Activated CD8-positive, alpha-beta memory T cell treated with anti-CD3 and anti-CD28 coated beads, Interleukin-2, amount 50 U/mL, for 4 hours (primary cell): ENCODE results near the gene STIM1.
"Not testable (repeated sequence)": the region's sequence is repeated elsewhere in the genome, so short reads cannot be mapped to it uniquely, and the experiment has no call there.

Source experiments
- DNase-seq: peaks from one replicate; pipeline ENCODE4 v3.0.0-alpha.2; 2020

The STIM1 gene

DNA sequence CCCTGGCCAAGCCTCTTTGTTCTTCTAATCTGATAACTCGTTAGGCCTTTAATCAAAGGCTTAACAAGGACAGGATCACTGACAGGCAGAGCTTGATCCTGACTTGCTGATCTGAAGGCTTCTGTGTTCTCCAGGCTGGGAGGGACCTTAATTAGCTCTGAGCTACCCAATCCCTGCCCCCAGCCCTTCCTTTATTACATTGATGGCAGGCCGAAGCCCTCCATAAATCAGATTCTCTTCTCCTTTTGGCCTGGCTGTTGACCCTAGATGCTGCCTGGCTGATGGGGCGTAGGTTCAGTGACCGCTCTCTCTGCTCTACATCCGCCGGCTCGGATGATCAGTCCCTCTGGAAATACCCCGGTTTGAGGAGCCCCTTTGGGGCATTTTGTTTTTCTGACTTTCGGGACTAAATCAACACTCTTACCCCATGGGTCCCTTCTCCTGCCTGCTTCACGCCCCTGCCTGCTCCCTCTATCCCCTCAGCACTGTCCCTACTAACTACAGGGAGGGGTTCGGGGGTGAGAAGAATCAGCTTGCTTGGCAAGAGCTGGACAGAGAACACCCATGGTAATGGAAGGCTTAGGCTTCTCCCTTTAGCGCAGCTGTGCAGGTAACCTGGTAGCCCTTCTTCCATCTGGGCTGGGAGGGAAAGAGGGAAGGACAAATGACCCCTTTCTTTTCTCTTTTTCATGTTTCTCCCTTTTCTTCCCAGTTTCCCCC is 229.1 kb downstream of the STIM1 start:
- DNase-seq = no peak

DNA sequence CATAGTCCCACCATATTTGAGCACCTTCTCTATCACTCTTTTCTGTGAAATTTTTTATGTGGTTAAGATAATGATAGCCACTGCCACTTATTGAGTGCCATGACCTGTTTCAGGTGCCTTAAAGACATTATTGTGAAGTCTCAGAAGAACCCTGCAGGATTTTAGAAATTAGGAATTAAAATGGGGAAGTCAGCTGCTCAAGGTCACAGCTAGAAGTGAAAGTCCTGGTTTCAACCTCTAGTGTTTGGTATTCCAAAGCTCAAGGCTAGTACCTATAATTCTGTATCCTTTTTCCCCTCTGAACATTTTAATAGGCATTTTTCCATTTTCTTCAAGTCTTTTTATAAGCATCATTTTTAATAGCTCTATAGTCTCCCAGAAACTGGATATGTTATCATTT is 230.1 kb downstream of the STIM1 start:
- DNase-seq = no peak

DNA sequence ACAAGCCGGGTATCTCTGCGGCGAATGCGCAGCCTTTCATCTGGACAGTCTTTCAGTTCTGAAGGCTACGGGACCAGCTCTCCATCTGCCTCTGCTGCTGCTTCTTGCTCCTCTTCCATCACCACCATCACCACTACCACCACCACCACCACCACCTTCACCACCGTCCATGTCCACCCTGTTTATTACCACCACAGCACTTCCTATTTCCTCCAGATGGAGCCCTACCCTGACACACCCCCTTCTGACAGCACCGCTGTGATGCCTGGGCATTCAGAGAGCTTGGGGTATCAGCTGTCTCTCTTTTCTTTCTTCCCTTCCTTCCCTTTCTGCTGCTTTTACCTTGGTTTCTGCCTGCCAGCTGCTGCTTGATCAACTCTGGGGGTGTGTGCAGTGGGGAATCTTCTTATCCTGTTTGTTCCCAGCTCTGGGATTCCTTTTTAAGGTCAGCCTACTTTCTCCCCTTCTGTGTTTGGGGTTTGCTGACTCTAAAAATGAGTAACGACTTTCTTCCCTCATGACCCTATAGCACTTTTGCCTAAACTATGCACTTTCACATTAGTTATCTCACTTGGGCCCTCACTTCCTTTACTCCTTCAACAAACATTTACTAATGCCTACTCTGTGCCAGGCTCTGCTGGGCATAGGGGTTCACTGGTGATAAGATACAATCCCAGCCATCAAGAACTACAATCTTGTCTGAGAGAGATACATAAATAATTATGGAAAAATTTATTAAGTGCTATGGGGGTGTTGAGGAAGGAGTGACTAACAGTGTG is 231.3 kb downstream of the STIM1 start:
- DNase-seq = no peak

DNA sequence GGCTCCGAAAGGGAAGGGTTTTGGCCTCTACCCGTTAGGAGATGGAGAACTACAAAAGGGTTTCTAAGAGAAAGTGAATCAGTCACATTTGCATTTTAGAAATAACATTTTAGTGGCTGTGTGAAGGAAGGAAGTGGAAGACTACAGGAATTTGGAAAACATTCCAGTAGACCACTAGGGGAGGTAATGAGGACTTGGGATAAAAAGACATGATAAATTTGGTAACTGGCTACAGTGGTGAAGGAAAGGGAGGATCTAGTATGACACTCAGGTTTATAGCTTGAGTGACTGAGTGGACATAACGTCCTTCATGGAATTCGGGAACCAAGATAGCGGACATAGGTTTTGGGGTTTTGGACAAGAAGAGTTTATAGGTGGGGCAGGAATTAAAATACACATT is 232.1 kb downstream of the STIM1 start:
- DNase-seq = no peak

DNA sequence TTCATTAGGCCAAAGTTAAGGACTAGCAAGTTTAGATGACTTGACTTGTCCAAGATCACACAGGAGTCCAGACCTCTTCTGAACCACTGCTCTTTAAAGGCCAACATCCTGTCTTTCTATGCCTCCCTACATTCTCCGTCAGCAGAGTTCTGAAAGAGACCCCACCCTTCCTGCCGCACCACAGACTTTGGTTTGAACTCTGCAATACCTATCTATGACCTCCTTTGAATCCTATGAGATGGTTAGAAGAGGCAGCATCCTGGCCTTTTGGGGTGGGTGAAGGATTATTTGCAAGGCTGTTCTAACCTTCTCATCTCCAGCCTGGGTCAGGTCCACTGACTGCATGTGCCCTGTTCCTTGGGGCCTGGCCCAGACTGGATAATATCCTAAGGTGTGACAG is 234.8 kb downstream of the STIM1 start:
- DNase-seq = no peak

DNA sequence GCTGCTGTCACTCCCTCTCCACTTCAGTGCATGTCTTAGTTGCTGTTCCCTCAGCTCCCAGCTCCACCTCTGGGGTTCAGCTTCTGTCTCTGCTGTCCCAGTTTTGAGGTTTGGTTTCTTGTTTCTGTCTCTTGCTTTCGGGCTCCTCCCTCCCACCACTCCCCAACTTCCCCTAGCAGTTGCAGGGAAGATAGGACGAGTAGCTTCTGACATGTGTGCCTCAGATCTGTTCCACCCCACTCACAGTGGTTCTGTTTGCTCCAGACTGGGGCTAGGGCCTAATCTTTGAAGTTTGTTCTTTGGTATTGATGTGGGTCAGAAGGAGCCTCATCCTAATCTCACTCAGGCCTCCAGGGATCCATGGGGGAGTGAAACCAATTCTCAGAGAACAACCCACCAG is 236.6 kb downstream of the STIM1 start:
- no peak for DNase-seq

DNA sequence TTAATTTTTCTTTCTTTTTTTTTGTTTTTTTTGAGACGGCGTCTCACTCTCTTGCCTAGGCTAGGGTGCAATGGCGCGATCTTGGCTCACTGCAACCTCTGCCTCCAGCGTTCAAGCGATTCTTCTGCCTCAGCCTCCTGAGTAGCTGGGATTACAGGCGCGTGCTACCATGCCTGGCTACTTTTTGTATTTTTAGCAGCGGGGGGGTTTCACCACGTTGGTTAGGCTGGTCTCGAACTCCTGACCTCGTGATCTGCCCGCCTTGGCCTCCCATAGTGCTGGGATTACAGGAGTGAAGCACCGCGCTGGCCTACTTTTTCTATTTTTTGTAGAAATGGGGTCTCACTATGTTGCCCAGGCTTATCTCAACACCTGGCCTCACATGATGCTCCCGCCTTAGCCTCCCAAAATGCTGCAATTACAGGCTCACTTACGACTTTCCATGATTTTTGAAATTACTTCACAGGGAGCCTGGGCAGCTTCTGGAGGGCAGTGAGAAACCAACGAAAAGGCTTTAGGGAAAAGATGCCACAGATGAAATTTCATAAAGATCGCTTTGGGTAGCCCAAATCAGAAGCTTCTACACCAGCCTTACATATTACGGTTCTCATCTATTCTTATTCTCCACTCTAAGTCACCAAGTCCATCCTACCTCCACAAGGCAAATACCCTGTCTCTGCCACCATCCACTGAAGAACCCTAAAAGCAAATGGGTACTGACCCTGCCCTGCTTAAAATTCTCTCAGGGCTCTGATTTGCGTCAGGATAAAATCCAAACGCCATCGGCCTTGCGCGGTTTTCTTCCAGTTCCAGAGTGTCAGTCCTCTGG is 238.3 kb downstream of the STIM1 start:
- no peak for DNase-seq

DNA sequence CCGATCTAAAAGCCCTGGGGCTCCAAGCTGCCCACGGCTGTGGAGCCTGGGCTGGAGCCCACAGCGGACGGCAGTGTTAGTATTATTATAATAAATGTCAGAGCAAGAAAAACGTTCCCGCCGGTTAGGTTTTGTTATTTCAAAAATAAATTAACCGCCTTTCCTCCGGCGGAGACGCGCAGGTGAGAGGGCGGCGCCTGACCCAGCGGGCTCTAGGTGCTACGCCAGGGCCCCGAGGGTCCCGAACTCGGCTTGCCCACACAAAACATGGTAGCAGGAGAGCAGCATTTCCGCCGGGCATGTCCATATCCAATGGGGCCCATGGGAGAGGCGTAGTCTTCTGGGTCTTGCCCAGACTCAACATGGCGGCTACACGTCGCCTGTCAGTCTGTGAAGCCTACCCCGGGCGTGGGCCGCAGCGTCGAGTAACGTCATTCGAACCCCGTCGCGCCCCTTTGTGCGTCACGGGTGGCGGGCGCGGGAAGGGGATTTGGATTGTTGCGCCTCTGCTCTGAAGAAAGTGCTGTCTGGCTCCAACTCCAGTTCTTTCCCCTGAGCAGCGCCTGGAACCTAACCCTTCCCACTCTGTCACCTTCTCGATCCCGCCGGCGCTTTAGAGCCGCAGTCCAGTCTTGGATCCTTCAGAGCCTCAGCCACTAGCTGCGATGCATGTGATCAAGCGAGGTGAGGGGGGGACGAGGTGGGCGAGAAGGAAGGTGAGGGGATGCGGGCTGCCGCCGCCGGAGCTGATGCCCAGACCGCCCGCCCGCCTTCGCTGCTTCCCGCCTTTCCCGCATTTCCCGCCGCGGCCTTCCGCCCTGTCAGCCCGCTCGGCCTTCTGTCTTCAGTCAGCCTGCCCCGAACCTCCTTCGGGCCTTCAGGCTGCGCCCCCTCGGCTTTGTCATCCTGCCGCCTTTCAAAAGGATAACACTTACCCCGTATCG is 239.2 kb downstream of the STIM1 start, which contains the start of gene RRM1:
Gene RRM1, plus strand, starts transcription at position 452 of the 944 bp plus-strand sequence. Its CDS starts 214 bp downstream, at position 666.
- DNase-seq = peak; percentile 94

DNA sequence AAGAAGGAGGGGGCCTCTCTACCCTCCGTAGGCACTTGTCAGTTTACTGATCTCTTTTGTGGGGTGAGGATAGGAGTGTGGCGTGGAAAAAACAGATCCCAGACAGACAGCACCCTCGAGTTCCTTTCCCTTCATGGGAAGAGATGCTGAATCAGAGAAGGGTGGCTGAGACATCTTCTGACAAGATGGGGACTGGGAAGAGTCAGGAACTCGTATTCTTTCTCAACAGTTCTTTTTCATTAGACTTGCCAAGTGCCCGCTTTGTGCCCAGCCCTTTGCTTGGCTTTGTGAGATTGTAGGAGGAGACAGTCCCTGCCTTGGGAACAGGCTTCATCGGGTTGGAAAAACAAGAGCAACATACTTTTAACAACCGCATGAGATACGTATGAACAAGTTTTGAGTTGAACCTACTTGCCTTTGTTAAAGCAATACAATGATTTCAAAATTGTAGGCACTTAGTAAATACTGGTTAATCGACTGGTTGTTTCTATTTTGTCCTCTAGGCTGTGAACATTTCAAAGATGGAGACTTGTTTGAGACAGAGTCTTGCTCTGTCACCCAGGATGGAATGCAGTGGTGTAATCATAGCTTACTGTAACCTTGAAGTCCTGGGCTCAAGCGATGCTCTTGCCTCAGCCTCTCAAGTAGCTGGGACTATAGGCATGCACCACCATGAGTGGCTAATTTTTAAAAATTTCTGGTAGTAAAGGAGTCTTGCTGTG is 240.2 kb downstream of the STIM1 start:
- no peak for DNase-seq

DNA sequence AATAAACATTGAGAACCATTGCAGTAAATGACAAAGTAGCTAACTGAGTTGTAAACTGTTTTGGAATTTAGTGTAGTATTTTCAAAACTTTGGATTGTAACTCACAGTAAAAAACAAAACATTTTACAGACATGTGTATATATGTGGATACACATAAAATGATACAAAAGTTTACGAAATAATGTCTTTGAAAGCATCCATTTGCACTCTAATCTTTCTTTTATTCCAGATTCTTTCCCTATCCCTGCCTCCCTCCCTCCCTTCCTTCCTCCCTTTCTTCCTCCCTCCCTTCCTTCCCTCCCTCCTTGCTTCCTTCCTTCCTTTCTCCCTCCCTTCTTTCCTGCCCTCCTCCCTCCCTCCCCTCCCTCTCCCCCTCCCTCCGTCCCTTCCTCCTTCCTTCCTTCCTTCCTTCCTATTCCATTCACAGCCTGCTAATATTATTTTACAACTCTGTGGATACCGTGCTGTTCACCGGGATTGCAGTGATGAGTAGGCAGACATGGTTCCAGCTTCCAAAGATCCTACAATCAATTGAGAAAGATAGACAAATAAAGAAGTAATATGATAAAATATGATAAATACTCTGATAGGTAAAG is 242.7 kb downstream of the STIM1 start:
- no peak for DNase-seq

DNA sequence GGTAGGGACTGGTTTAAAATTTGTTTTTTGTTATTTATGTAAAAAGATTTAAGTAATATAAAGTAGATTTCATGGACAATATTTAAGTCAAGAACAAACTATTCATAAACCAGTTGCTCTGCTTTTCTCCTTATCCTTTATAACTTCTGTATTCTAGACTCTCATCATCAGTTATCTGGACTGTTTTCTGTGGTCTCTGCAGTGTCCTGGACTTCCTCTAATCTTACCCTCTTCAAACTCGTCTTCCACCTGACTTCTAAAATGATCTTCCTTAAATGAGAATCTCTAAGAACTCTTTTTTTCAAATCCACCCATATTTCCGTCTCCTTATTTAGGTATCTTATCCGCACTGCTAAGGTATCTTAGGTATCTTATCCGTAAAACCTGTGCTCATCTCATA is 247.2 kb downstream of the STIM1 start:
- no peak for DNase-seq

DNA sequence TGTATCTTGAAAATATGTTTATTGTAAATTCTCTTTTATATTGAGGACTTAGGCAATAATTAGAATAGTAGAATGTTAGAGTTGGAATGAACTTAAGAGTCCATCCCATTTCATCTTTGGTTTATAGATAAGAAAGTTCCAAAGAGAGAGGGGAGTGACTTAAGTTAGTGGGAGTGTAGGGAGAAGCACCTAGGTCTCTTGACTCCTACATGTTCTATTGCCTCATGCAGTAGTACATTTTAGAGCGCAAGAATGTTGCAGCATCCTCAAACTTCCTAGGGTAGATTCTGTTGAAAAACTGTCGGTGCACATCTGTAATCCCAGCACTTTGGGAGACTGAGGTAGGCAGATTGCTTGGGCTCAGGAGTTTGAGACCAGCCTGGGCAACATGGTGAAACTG is 247.8 kb downstream of the STIM1 start:
- DNase-seq = no peak

DNA sequence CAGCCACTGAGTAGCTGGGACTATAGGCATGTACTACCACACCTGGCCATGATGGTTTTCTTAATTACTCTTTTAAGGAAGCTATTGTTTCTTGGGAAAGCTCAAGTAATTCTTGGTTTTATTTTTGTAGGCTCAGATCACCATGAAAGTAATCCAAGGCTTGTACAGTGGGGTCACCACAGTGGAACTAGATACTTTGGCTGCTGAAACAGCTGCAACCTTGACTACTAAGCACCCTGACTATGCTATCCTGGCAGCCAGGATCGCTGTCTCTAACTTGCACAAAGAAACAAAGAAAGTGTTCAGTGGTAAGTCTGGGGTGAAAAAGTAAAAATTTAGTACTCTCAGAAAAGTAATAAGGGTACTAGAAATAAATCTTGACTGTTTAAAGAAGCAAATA is 250.5 kb downstream of the STIM1 start:
- DNase-seq = no peak

DNA sequence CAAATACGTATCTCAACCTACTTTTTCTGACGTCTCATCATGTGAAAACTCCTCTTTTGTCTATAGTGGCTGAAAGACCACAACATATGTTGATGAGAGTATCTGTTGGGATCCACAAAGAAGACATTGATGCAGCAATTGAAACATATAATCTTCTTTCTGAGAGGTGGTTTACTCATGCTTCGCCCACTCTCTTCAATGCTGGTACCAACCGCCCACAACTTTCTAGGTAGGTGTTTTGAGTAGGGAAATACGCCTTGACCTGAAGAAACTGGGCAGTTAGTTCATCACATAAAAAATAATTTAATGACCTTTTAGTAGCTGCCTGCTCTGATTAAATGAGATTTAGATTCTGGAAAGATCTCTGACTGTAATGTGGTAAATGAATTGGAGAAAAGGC is 256.4 kb downstream of the STIM1 start:
- DNase-seq = no peak

DNA sequence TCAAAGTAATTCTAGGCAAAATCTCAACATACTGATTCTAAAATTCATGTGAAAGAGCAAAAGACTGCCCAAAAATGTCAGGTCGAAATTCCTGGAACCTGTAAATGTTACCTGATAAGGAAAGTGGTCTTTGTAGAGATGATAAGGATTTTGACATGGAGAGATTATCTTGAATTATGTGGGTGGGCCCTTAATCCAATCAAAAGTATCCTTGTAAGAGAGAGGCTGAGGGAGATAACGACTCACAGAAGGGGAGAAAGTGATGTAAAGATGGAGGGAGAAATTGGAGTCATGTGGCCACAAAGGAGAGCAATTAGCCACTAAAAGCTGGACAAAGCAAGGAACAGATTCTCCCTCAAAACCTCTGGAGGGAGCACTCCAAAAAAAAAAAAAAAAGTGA is 259.7 kb downstream of the STIM1 start:
- DNase-seq = no peak

DNA sequence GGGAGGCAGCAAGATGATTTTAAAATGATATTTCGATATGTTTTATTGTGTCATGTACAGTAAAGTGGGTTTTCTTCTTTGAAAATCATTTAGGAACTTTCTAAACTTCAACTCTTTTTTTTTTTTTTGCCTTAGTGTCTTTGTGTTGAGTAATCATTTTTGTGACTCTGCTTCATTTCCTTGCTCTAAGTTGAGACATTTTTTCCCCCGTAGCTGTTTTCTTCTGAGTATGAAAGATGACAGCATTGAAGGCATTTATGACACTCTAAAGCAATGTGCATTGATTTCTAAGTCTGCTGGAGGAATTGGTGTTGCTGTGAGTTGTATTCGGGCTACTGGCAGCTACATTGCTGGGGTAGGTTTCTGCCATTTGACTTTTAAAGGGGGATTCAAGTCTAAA is 262.6 kb downstream of the STIM1 start:
- DNase-seq = no peak

DNA sequence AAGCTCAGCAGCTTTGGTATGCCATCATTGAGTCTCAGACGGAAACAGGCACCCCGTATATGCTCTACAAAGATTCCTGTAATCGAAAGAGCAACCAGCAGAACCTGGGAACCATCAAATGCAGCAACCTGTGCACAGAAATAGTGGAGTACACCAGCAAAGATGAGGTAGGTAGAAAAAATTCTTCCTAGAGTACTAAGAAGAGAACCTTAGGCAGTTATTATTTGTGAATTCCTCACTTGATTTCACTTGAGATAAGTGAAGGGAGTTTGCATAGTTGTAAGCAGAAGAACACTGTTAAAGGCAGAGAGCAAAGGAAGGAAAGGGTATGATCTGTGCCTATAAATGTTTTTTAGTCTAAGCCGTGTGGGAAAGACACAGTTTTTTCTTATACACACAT is 267.8 kb downstream of the STIM1 start:
- no peak for DNase-seq

DNA sequence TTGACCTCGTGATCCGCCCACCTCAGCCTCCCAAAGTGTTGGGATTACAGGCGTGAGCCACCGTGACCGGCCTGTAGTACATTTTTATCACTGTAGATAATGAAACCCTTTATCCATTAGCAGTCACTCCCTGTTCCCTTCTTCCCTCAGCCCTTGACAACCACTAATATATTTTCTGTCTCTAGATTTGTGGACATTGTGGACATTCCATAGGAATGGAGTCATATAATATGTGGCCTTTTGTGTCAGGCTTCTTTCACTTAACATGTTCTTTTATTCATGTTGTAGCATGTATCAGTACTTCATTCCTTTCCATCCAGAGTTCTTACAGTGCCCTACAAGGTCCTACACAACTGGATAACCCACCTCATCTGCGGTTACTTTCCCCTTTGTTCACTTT is 269.7 kb downstream of the STIM1 start:
- no peak for DNase-seq

DNA sequence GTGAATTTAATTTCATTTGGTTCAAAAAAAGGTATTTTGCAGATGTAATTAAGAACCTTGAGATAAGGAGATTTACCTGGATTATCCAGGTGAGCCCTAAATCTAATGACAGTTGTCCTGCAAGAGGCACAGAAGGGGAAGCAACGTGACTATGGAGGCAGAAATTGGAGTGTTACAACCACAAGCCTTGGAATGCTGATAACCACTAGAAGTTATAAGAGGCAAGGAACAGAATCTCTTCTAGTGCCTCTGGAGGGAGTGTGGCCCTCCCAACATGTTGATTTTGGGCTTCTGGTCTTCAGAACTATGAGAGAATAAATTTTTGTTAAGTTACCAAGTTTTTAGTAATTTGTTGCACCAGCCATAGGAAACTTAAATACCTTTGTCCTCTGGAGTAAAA is 271.9 kb downstream of the STIM1 start:
- no peak for DNase-seq

DNA sequence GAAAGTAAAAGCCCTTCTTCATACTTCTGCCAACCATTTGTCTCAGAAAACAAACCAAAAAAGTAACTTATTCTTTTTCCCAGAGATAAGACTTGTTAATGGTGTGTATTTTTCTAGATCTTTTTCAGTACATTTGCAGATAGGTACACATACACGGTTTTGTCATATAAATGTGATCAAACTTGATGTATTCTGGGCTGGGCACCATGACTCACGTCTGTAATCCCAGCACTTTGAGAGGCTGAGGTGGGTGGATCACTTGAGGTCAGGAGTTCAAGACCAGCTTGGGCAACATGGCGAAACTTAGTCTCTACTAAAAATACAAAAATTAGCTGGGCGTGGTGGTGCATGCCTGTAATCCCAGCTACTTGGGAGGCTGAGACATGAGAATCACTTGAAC is 274.8 kb downstream of the STIM1 start:
- not testable (repeated sequence) for DNase-seq

DNA sequence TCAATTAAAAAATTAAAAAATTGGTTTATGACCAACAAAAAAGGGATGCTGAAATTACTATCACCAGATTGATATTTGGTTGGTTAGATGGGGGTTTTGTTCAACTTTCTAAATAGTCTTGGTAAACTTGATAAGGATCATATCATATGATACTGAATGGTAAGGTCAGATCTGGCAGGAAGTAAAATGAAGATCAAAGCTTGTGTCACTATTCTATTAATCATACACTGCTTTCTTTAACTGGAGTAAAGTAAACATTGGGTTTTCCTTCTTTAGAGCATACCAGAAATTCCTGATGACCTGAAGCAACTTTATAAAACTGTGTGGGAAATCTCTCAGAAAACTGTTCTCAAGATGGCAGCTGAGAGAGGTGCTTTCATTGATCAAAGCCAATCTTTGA is 279.3 kb downstream of the STIM1 start:
- DNase-seq = no peak
